ENCODE results near the gene OR10AD1.

OR10AD1 gene

GRCh38 chr12:48189331-48190125, 13.6 kb downstream of the OR10AD1 start:
- DNase-seq: peak; percentile 79

DNA sequence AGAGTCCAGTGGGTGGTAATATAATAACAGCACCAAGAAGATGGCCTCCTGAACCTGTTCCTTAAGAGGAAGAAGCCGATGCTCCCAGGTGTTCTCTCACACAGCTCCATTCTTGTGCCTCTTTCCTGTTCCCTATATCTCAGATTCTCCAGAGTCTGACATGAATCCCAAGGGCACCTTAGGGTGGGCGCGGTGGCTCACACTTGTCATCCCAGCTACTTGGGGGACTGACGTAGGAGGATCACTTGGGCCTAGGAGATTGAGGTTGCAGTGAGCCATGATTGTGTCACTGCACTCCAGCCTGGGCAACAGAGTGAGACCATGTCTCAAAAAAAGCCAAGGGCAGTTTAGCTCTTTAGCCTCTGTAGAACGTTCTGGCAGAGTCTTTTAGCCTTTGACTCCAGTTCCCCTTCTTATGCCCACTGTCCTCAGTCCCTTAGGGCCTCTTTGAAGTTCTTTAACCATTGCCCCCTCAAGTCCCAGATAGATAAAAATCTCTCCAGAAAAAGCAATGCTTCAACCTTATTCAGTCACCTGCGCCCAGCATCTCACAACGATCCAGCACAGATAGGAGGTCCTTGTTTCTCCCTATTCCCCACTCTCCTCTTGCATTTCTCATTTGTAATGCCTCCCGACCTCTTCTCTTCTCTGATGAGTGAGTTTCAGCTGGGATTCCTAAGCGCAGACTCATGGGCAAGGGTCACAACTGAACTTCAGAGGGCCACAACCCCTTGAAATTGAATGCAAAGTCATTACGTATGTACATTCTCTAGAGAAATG, 15.0 kb downstream of the OR10AD1 start:
- DNase-seq: no peak

GRCh38 chr12:48185181-48185919, 17.7 kb downstream of the OR10AD1 start:
- DNase-seq: no peak

GRCh38 chr12:48184549-48184922, 18.6 kb downstream of the OR10AD1 start:
- DNase-seq: no peak

DNA sequence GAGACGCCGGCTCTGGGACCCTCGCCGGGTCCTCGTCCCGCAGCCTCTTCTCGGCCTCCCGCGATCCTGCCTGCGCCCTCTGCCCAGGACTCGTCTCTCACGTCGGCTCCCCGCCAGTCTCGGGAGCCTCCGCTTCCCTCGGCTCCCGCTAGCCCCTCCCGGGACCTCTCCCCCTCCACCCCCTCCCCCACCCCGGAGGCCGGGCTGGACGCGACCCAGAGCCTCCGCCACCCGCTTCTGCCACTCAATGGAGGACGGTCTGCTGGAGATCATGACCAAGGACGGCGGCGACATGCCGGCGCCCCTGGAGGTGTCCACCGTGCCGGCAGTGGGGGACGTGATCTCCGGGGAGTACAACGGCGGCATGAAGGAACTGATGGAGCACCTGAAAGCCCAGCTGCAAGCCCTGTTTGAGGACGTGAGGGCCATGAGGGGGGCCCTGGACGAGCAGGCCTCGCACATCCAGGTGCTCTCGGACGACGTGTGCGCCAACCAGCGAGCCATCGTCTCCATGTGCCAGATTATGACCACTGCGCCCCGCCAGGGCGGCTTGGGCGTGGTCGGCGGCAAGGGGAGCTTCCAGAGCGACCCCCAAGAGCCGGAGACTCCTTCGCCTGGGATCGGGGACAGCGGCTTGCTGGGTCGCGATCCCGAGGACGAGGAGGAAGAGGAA, 19.1 kb downstream of the OR10AD1 start:
- peak; percentile 22 for DNase-seq

DNA sequence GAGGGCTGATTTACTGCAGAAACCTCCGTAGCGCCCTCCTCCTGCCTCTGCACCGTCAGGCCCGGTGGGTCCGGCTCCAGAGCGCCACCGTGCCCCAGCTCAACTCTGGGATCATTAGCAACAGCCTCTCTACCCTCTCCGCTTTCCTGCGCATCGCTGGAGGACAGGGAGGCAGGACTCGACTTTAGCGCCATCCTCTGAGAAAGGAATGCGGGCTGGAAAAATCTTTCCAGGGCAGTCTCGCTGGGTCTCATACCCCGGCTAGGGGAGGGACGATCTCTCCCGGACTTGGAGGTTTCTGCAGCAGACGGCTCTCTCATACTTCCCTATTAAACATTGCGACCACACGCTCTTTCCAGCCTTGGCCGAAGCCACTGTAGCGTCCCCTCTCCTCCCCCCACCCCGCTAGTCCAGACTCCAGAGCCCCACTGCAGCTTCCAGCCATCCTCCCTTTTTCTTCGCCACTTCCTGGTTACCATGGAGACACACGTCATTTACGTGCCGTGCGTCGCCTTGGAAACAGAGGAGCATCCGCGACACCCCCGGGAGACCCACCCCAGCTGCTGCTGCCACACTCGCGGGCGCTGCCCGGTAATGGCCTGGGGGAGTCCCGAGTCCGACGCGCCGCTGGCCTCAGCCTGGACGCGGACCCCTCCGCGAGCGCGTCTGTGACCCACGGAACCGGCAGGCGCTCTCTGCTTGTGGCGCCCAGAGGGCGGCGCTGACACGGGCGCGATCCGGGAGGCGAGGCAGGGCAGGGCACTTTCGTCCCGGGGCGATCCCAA, 19.8 kb downstream of the OR10AD1 start, which contains the start of gene CCDC184:
TSS of gene CCDC184 (plus strand) at position 554 of the 785 bp plus-strand sequence. CDS start 479 bp downstream, outside the sequence.
- DNase-seq: peak; percentile 72

- no peak for DNase-seq
Observed at GRCh38 chr12:48182631-48183030, 20.5 kb downstream of the OR10AD1 start.

GRCh38 chr12:48180857-48181495, 22.1 kb downstream of the OR10AD1 start:
- DNase-seq: no peak

DNA sequence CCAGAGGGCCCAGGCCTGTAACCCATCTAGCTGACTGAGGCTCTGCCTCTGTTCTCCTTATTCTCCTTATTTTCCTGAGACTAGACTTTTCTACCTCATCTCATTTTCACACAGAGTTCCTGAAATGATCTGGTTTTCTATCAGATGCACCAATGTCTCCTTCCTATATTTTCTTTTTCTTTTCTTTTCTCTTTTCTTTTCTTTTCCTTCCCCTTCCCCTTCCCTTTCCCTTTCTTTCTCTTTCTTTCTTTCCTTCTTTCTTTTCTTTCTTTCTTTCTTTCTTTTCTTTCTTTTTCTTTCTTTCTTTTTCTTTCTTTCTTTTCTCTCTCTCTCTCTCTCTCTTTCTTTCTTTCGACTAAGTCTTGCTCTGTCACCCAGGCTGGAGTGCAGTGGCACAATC, 22.7 kb downstream of the OR10AD1 start:
- no peak for DNase-seq

GRCh38 chr12:48179466-48179865, 23.6 kb downstream of the OR10AD1 start:
- no peak for DNase-seq

- no peak for DNase-seq
Observed at GRCh38 chr12:48177982-48178381, 25.1 kb downstream of the OR10AD1 start.

GRCh38 chr12:48176417-48176751, 26.7 kb downstream of the OR10AD1 start:
- no peak for DNase-seq

DNA sequence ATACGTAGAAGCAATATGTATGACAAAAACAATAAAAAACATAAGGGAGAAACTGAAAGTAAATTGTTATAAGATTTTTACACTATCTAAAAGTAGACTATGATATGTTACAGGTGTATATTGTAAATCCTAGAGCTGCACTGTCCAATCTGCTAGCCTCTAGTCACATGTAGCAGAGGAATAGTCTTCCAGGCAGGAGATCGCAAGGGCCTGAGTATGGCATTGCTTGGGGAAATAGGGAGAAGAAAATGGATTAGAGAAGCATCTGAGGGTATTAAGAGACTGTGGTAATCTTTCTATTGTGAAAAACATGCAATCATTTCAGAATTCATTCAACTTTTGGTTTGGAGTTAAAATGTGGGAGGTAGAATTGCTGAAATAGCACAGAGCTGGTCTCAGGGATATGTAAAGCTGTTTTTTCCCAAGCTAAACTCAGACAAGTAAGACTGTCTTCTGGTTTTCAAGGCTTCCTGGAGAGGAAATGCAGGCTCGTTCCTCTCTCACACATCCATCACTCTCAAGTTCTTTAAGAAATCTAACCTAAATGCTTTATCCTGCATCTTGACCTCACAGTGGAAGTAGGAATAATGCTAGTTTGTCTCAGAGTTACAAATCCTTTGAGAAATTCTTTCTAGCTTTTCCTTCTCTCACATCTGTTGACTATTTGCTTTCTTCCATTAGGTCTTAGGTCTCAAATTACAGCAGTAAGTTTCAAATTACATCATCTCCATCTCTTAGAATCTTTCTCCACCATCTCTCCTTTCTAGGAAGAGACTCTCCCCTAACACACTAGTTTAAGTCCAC, 27.3 kb downstream of the OR10AD1 start:
- no peak for DNase-seq

- no peak for DNase-seq
Observed at GRCh38 chr12:48169011-48169410, 34.1 kb downstream of the OR10AD1 start.

DNA sequence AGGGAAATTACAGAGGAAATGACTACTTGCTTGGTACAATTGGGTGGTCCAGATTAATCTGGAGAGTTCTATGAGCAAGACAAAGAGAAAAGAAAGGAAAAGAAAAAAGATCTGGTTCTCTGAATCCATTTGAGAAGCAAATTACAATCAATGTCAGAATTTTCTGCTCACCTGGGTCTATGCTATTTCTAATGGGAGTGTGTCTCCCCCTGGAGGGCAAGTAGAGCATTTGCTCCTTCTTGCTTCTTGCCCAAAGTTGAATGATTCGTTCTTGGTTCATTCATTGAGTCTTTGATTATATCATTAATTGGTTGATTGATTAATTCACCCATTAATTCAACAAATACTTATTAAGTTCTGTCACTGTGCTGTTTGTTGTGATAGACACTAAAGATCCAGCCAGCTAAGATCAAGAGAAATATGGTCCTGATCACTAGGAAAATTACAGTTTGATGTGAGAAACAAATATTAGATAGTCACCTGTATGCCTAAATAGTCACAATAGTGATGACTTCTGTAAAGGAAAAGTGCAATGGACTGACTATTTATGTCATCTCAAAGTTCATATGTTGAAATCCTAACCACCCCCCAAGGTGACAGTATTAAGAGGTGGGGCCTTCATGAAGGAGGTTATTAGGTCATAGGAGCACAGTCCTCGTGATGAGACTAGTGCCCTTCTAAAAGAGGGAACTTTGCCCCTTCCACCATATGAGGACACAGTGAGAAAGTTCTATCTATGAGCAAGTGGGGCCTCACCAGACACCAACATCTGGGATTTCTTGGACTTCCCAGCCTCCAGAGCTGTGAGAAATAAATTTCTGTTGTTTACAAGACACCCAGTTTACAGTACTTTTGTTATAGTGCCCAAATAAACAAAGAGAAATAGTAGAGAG, 37.8 kb downstream of the OR10AD1 start:
- peak; percentile 54 for DNase-seq

GRCh38 chr12:48164451-48164850, 38.6 kb downstream of the OR10AD1 start:
- DNase-seq: no peak

DNA sequence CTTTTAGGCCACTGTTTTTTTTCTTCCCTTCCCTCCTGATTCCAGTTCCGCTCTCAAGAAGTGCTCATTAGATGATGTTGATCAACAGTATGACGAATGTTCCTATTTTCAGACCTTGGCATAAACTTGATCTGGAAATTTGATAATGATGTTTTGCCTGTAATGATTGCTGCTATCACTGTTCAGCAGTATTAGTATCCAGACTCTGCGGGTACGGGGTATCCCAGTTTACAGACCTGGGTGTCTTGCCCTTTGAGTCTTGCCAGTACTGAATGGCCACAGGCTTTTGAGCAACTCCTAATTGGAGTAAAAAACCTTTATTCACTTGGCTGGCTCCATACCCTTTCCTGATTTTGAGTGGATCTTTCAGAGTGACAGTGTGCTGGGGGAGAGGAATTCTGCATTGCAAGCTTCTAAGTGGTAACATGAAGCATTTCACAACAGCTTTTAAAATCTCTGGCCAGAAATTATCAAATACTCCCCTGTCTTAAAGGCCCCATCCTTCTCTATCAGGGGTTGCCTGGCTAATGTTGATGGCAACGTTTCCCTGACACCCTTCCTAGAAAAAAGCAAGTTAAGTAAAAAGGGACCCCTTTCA, 39.8 kb downstream of the OR10AD1 start:
- no peak for DNase-seq

- no peak for DNase-seq
Observed at GRCh38 chr12:48160807-48161206, 42.3 kb downstream of the OR10AD1 start.

DNA sequence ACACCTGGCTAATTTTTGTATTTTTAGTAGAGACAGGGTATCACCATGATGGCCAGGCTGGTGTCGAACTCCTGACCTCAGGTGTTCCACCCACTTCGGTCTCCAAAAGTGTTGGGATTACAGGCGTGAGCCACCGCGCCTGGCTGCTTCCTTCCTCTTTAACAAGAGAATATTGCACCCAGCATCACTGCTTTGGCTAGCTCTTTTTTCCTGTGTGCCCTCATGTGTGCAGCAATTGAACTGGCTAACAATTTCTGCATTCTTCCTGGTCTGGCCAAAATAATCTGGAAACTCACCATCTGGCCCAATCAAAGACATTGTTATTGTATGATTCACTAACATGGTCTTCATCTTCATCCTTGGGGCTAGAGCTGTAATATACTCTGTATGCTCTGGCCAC, 43.0 kb downstream of the OR10AD1 start:
- DNase-seq: no peak

Measured in activated CD4-positive, alpha-beta T cell treated with anti-CD3 and anti-CD28 coated beads for 48 hours (primary cell).